Measurements from ENCODE around the gene DDIT3.

DDIT3 gene

DNA sequence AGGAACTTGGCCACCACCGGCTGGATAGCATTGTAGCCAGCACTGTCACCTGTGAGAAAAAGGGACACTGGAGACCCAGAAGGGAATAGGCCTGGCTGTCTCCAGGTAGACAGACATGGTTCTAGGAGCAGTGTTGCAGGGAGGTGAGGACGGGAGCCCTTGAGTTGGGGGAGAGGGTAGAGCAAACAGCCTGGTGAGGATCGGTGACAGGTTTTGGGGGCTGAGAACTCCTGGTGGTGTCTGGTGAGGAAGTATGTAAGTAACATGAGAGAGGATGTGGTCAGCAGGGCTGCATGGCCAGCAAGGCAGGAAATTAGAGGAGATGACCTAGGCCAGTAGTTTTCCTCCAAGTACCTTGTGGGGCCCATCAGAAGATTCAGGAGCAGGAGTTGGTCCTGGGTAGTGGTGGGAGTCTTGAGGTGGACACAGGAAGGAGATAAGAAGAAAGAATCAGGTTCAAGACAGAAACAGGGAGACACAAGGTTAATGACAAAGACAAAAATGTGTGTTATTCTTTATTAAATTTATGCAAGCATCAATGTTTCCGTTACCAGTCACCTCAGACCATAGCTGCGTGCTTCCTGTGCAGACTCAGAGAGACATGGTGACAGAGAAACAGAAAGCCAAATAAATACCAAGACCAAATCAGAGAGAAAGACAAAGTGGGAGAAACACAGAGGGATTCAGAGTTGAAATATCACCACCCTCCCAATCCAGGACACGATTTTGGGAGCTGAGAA lies 40.8 kb downstream of the DDIT3 start, which contains the start of gene ARHGAP9:
Gene ARHGAP9 (minus strand): TSS at position 491 of the 740 bp plus-strand sequence. CDS start 460 bp downstream, at position 31.
- no peak for FAIRE-seq

- FAIRE-seq: no peak
These were observed 41.3 kb downstream of the DDIT3 start for GRCh38 chr12:57479043-57479375.

- no peak for FAIRE-seq
These were observed 42.3 kb downstream of the DDIT3 start for GRCh38 chr12:57477710-57478681.

GRCh38 chr12:57476993-57477709 lies 43.2 kb downstream of the DDIT3 start:
- FAIRE-seq: no peak

- no peak for FAIRE-seq
These were observed 43.9 kb downstream of the DDIT3 start for GRCh38 chr12:57476162-57476992.

DNA sequence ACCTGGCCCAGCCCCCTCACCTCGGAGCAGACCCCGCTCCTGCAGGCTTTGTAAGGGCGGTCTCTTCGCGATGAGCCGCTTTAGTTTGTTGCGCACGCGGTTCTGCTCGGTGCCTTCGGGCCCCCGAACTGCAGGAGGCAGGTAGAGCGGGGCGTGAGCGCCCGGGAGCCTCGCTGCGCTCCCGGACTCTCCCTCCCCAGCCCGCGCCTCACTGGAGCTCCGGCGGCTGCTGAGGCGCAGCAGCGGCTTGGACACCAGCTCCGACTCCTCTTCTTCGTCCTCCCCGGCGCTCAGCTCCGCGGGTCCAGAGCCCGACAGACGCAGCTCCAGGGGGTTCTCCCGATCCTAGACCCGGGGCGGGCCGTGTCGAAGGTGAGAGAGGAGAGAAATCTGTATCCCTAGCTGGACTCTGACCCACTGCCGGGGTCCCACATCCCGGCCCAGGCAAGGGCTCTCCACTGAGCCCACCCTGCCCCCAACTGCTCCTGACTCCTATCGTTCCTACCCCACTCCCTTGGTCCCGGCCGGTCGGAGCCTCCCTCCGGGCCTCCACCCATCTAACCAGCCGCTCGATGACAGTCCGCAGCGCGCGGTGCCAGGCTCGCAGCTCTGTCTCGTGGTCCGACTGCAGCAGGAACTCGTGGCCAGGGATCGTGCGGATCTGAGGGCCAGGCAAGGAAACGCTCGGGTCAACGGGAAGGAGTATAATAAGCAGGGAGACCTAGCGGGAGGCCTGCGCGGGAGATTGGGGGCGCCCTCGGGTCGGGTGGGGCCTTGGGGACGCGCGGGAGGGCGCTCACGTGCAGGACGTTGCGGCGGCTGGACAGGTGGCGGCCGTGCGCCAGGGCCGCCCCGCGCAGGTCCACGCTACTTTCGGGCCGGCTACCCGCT lies 44.8 kb downstream of the DDIT3 start:
- no peak for FAIRE-seq

GRCh38 chr12:57474862-57475261 lies 45.5 kb downstream of the DDIT3 start:
- FAIRE-seq: no peak

- FAIRE-seq: no peak
These were observed 45.9 kb downstream of the DDIT3 start for GRCh38 chr12:57474430-57474829.

- no peak for FAIRE-seq
These were observed 46.4 kb downstream of the DDIT3 start for GRCh38 chr12:57473886-57474285.

- FAIRE-seq: no peak
These were observed 46.9 kb downstream of the DDIT3 start for GRCh38 chr12:57473392-57473791.

DNA sequence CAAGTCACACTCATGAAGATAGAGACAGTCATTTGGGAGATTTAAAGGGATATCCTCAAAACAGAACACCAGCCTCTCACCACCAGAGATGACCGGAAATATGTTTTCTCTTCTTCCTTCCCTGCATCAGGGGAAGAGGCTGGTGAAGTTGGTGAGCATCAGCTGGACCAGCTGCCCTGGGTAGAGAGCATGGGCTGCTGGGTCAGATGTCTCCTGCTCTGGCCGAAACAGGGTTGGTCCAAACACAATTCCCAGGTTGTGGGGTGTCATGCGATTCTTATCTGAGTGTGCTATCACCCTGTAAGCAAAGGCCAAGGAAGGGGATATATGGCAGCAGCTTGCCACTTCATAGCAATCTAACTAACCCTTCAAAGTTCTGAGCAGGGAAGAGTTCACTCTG lies 47.9 kb downstream of the DDIT3 start:
- FAIRE-seq: no peak

DNA sequence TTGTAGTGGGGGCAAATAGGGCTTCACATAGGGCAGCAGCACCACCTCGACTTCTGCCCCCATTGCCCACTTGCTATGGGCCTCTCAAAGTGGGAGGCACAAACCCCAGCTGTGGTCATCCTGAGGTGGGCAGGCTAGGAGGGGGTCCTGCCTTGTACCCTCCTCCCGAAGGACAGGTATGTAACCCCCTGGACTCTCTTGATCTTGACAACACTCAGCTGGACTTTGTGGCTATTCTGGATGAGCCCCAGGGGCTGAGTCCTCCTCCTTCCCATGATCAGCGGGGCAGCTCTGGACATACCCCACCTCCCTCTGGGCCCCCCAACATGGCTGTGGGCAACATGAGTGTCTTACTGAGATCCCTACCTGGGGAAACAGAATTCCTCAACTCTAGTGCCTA lies 48.7 kb downstream of the DDIT3 start:
- FAIRE-seq: no peak

- no peak for FAIRE-seq
These were observed 49.2 kb downstream of the DDIT3 start for GRCh38 chr12:57470970-57471656.

- FAIRE-seq: no peak
These were observed 49.9 kb downstream of the DDIT3 start for GRCh38 chr12:57470286-57470969.

DNA sequence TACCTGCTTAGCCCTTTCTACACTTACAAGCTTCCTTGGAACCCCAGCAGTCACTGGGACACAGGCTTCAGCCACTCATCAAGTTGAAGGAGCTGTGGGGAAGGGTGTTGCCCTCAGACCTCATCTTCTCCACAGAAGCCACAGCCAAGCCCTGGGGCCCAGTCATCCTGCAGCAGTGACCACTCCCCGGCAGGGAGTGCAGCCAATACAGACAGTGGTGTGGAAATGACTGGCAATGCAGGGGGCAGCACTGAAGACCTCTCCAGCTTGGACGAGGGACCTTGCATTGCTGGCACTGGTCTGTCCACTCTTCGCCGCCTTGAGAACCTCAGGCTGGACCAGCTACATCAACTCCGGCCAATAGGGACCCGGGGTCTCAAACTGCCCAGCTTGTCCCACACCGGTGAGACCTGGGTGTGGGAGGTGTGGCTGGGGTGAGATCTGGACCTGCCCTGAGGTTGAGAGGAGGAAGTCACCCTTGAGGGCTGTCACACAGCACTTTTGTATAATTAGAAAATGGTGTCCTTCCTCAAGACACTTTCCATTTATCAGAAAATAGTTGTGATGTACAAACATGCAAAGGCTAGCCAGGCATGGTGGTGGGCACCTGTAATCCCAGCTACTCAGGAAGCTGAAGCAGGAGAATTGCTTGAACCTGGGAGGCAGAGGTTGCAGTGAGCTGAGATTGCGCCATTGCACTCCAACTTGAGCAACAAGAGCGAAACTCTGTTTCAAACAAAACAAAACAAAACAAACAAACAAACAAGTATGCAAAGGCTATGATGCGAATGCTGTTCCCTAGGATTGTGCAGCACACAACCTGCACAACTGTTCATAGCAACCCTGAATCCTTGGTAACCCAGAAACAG lies 50.8 kb downstream of the DDIT3 start:
- FAIRE-seq: no peak

GRCh38 chr12:57467915-57468314 lies 52.4 kb downstream of the DDIT3 start:
- FAIRE-seq: no peak

DNA sequence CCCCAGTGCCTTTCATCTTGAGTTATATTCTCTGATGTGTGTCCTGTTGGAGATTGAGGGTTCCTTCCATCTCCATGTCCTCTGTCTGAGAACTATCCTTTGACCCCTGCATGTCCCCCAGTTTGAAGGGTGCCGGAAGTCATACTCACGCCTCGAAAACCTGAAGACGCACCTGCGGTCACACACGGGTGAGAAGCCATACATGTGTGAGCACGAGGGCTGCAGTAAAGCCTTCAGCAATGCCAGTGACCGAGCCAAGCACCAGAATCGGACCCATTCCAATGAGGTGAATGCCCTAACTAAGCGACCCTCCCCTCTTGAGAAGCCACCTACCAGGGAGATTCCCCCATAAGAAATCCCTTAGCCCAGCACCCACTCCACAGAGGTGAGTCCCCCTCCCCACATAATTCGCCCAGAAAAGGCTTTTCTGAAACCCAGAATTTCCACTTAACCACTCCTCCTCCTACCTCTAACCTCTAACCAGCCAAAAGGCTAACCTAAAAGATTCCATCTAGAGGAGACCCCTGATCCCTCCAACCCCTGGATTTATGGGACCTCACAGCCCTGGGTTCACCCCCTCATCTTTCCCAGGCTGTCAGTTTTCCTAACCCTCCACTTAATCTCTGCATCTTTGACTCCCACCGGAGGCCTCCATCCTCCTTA lies 53.0 kb downstream of the DDIT3 start:
- FAIRE-seq: no peak
